ENCODE results near the gene ATP23.

Gene ATP23

DNA sequence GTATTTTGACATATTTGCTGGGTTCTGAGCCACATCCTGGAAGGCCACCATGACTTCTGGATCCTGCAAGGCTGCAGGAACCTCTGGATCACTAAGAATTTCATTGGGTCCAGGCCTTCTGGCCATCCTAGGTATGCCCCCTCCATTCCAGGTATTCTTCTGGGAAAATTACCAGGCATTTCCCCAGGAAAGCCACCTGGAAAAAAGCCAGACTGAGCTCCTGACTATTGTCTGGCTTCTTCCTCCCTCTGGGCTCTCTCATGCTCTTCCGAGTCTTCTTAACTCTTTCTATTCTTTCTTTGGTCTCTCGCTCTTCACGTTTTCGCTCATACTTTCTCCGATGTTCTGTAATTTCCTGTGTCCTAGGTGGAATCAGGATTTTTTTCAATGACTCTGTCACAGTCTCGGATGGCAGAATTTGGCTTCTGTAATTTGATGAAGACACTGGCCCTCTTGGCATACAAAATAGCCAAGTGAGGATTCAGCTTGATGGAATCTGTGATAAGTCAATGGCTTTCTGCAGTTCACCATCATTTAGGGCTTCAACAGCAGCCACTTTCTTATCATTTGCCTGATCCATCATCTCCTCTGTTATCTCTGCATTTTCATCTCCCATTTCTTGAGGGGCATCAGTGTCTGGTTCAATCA, 42.6 kb downstream of the ATP23 start:
- no peak for DNase-seq (ENCODE audit: insufficient read length, low spot score)
- TF ChIP-seq, protein P1, sequence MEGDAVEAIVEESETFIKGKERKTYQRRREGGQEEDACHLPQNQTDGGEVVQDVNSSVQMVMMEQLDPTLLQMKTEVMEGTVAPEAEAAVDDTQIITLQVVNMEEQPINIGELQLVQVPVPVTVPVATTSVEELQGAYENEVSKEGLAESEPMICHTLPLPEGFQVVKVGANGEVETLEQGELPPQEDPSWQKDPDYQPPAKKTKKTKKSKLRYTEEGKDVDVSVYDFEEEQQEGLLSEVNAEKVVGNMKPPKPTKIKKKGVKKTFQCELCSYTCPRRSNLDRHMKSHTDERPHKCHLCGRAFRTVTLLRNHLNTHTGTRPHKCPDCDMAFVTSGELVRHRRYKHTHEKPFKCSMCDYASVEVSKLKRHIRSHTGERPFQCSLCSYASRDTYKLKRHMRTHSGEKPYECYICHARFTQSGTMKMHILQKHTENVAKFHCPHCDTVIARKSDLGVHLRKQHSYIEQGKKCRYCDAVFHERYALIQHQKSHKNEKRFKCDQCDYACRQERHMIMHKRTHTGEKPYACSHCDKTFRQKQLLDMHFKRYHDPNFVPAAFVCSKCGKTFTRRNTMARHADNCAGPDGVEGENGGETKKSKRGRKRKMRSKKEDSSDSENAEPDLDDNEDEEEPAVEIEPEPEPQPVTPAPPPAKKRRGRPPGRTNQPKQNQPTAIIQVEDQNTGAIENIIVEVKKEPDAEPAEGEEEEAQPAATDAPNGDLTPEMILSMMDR (IDR thresholded peaks at IDR 0.05; ENCODE audit: insufficient read depth, missing control alignments) = no peak
- FAIRE-seq = no peak

DNA sequence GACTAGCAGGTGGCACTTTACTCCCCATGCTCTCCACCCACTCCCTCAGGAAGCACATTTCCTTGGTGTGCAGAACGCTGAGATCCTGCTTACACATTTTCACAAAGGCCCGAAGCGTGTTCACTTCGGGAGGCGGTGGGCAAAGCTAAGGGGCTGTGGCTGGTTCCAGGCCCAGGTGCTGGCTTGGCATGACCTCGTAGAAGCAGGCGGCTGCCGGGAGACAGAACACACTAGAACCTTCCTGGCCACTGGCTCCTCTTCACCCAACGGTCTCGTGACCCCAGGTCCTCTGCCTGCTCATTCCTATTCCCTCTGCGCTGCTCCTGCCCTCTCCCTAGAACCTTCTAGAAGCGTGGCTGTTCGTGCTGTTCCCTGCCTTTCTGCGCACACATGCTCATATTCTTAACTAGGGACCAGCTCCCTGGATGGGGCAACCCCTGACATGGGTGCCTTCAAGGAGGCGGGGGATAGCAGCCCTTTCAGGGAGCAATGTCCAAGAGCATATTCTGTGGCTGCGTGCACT, 43.3 kb downstream of the ATP23 start:
- DNase-seq (ENCODE audit: insufficient read length, low spot score) = no peak
- TF ChIP-seq, protein P1 (IDR thresholded peaks at IDR 0.05; ENCODE audit: insufficient read depth, missing control alignments) = no peak
- no peak for FAIRE-seq

DNA sequence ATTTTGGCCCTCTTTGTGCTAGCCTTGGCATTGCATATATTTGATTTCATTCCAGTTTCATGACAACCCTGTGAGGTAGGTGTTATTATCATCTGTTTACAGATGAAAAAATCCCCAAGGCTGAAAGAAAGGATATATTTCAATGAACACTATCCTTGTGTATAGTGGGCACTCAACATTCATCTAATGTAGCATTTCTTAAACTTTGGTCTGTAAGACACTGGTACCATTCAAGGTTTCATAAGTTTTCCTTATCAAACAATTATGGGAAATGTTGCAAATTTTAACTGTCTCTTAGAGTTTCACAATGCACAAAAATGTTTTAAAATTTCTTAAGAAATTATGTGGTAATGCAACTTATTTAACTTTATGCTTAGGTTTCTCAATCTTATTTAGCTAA, 44.3 kb downstream of the ATP23 start:
- TF ChIP-seq, protein P1 (IDR thresholded peaks at IDR 0.05; ENCODE audit: insufficient read depth, missing control alignments) = no peak
- DNase-seq (ENCODE audit: insufficient read length, low spot score) = no peak
- no peak for FAIRE-seq

DNA sequence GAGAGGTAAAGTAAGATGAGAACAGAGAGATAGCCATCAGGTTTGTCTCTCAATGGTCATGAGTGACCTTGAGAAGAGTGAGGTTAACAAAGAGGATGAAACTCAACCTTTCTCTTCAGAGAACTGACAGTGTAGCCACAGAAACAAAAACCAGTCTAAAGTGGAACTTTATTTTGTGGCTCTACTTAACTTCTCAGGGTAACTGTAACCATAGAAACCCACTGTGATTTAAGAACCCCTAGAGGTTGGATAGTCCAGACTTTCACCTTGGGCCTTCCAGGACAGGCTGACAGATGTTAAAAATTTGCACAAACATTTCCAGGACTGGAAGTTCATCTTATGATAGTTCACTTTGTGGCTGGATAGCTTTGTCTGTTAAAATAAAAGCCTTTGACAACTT, 48.5 kb downstream of the ATP23 start:
- DNase-seq (ENCODE audit: insufficient read length, low spot score) (no peak), FAIRE-seq (no peak)
- TF ChIP-seq, protein P1 (IDR thresholded peaks at IDR 0.05; ENCODE audit: insufficient read depth, missing control alignments) = no peak

DNA sequence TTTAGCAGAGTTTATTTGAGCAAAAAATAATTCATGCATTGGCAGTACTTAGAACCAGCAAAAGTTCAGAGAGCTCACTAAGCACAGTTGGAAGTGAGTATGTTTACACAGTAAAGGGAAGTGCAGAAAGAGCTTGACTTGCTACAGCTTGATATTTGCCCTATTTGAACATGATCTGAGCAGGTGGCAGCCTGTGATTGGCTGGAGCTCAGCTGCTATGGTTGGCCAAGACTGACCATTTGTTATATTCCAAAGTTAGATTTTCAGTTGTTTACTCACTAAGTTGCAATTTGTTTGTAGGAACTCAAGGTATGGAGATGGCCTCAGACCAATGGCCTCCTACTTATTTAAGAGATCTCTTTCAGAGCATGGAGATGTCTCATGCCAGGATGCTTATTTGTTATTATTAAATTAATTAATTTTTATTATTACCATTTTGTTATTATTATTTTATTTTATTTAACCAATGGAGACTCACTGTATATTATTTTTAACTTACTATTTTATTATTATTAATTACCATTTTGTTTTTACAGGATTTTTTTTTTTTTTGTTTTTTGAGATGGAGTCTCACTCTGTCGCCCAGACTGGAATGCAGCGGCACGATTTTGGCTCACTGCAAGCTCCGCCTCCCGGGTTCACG, 49.0 kb downstream of the ATP23 start:
- TF ChIP-seq, protein P1 (IDR thresholded peaks at IDR 0.05; ENCODE audit: insufficient read depth, missing control alignments) = no peak
- FAIRE-seq (no peak), DNase-seq (ENCODE audit: insufficient read length, low spot score) (no peak)

DNA sequence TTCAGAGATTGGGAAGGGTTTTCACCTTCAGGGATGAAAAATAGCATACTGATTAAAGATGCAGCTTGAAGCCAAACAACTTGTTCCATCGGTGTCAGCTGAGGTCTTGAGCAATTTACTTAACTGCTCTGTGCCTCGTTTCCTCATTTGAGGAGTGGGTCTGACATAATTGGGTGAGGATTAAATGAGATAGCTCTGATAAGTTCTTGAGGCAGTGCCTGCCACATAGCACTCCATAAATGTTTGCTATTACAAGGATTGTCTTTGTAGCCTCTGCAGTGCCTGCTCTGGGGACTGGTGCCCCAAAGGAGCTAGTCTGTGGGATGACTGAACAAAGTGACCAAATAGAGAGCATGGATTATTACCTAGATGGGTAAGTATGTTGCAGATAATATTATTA, 50.6 kb downstream of the ATP23 start:
- DNase-seq (ENCODE audit: insufficient read length, low spot score) = no peak
- TF ChIP-seq, protein P1 (IDR thresholded peaks at IDR 0.05; ENCODE audit: insufficient read depth, missing control alignments) = no peak
- no peak for FAIRE-seq

DNA sequence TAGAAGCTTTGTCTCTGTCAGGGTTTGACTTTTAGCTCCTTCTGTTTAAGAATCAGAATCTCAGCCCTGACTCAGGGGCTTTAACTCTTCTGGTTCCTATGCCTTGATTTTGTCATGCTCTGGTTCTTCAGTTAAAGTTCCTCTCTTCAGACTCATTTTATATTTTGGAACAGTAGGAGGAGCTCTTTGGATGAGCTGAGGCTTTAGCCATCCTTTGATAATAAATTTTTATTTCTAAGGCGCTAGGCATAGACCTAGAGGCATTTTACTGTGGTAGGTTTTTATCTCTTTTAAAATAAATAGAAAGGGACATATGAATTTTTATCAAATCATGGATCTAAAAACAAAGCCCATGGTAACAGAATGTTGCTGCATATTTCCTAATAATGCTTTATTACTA, 51.7 kb downstream of the ATP23 start:
- DNase-seq (ENCODE audit: insufficient read length, low spot score) (no peak), FAIRE-seq (no peak)
- TF ChIP-seq, protein P1 (IDR thresholded peaks at IDR 0.05; ENCODE audit: insufficient read depth, missing control alignments) = no peak

Measured in D721Med (cell line).